ENCODE data around the gene AUTS2.

Gene AUTS2

GRCh38 chr7:70787771-70788170, 1189.5 kb downstream of the AUTS2 start:
- TF ChIP-seq CTCF (conservative IDR thresholded peaks at IDR 0.05; ENCODE audit: low read length): no peak
- no peak overlapping the region for H3K4me3 ChIP-seq (ENCODE audit: low read length)
- DNase-seq (ENCODE audit: low read depth): no peak

- no peak overlapping the region for H3K4me3 ChIP-seq (ENCODE audit: low read length)
- TF ChIP-seq CTCF (conservative IDR thresholded peaks at IDR 0.05; ENCODE audit: low read length): no peak
- DNase-seq (ENCODE audit: low read depth): no peak
Measured at GRCh38 chr7:70788276-70788675, 1190.0 kb downstream of the AUTS2 start.

GRCh38 chr7:70789481-70790214, 1191.4 kb downstream of the AUTS2 start:
- H3K4me3 ChIP-seq (ENCODE audit: low read length): no peak overlapping the region
- no peak for TF ChIP-seq CTCF (conservative IDR thresholded peaks at IDR 0.05; ENCODE audit: low read length)
- no peak for DNase-seq (ENCODE audit: low read depth)

GRCh38 chr7:70790215-70791073, 1192.2 kb downstream of the AUTS2 start:
- H3K4me3 ChIP-seq (ENCODE audit: low read length): no peak overlapping the region
- DNase-seq (ENCODE audit: low read depth): no peak
- no peak for TF ChIP-seq CTCF (conservative IDR thresholded peaks at IDR 0.05; ENCODE audit: low read length)

- H3K4me3 ChIP-seq (ENCODE audit: low read length): no peak overlapping the region
- no peak for DNase-seq (ENCODE audit: low read depth)
- no peak for TF ChIP-seq CTCF (conservative IDR thresholded peaks at IDR 0.05; ENCODE audit: low read length)
Measured at GRCh38 chr7:70791341-70791740, 1193.1 kb downstream of the AUTS2 start.

- TF ChIP-seq CTCF (conservative IDR thresholded peaks at IDR 0.05; ENCODE audit: low read length): no peak
- DNase-seq (ENCODE audit: low read depth): no peak
Measured at GRCh38 chr7:70793060-70793459, 1194.8 kb downstream of the AUTS2 start.

GRCh38 chr7:70793821-70794220, 1195.5 kb downstream of the AUTS2 start:
- no peak for DNase-seq (ENCODE audit: low read depth)
- no peak for TF ChIP-seq CTCF (conservative IDR thresholded peaks at IDR 0.05; ENCODE audit: low read length)
- H3K4me3 ChIP-seq (ENCODE audit: low read length): no peak overlapping the region

More at GRCh38 chr7:70793060-70793459, 1194.8 kb downstream of the AUTS2 start:
- H3K4me3 ChIP-seq (ENCODE audit: low read length): no peak overlapping the region

All from AG10803 (cell line).